Raji (cell line): ENCODE measurements around the gene ACSS3.

Experiments used
- POLR2A ChIP-seq: IDR thresholded peaks from 2 replicates; pipeline ENCODE4 v1.6.1; 2011; ENCODE audit warnings: low read depth, low read length, control low read depth; ENCODE audit not compliant: insufficient read depth

The ACSS3 gene

GRCh38 chr12:81229759-81230158, 151.9 kb downstream of the ACSS3 start:
- TF ChIP-seq POLR2A, result no peak

- no peak for TF ChIP-seq POLR2A
These were observed 153.9 kb downstream of the ACSS3 start for GRCh38 chr12:81231574-81232368.

GRCh38 chr12:81245458-81245857, 167.6 kb downstream of the ACSS3 start:
- no peak for TF ChIP-seq POLR2A

GRCh38 chr12:81245907-81246570, 168.2 kb downstream of the ACSS3 start:
- no peak for TF ChIP-seq POLR2A

GRCh38 chr12:81249976-81250375, 172.1 kb downstream of the ACSS3 start:
- no peak for TF ChIP-seq POLR2A

GRCh38 chr12:81252228-81252627, 174.3 kb downstream of the ACSS3 start:
- TF ChIP-seq POLR2A, result no peak

GRCh38 chr12:81253360-81253759, 175.5 kb downstream of the ACSS3 start:
- TF ChIP-seq POLR2A, result no peak

GRCh38 chr12:81255456-81255855, 177.6 kb downstream of the ACSS3 start:
- no peak for TF ChIP-seq POLR2A

- TF ChIP-seq POLR2A, result no peak
These were observed 178.1 kb downstream of the ACSS3 start for GRCh38 chr12:81255947-81256346.

- no peak for TF ChIP-seq POLR2A
These were observed 180.2 kb downstream of the ACSS3 start for GRCh38 chr12:81257947-81258551.

GRCh38 chr12:81259360-81259759, 181.5 kb downstream of the ACSS3 start:
- no peak for TF ChIP-seq POLR2A

- no peak for TF ChIP-seq POLR2A
These were observed 183.8 kb downstream of the ACSS3 start for GRCh38 chr12:81261508-81262207.

GRCh38 chr12:81263072-81263471, 185.2 kb downstream of the ACSS3 start:
- TF ChIP-seq POLR2A, result no peak

GRCh38 chr12:81270385-81270784, 192.5 kb downstream of the ACSS3 start:
- TF ChIP-seq POLR2A, result no peak
